GM19372 (cell line): Measurements from ENCODE around the gene IKZF5.
A peak's percentile ranks its signal among the peaks of the same experiment; 100 is the strongest.

Experiments used
- ATAC-seq: cut with Tn5 transposase; IDR thresholded peaks from one replicate; pipeline ENCODE4 v1.9.1; 2021; ENCODE audit warnings: mild to moderate bottlenecking, low read depth, moderate library complexity; ENCODE audit not compliant: unreplicated experiment

The IKZF5 gene

DNA sequence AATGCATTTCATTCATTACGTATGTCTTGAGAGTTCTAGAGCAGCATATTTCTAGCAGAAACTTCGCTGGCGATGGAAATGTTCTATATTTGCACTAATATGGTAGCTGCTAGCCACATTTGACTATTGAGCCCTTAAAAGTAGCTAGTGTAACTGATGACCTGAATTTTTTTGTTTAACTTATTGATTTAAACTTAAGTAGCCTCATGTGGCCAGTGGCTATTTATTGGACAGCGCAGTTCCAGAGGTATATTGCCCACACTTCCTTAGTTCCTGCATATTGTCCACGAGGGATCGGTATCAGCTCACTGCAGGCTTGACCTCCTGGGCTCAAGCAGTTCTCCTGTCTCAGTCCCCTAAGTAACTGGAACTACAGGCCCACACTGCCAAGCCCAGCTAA is 24.7 kb downstream of the IKZF5 start:
- no peak for ATAC-seq

DNA sequence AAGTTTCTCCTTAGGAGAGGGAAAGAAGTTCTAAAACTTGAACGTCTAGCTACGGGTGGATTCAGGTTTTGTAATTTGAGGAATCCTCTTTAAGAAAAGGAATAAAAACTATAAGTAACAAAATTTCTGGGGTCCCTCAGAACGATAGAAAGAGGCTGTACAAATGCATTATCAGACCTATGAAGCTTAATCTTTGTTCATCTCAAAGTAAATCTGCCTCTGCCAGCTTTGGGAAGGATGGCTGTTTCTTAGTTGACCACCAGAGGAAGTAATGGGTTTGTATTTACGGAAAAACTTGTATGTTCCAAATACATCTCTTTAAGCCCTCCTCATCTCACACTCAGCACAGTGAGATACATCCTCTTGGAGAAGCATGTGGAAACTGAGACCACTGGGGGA is 27.5 kb downstream of the IKZF5 start:
- ATAC-seq = no peak

DNA sequence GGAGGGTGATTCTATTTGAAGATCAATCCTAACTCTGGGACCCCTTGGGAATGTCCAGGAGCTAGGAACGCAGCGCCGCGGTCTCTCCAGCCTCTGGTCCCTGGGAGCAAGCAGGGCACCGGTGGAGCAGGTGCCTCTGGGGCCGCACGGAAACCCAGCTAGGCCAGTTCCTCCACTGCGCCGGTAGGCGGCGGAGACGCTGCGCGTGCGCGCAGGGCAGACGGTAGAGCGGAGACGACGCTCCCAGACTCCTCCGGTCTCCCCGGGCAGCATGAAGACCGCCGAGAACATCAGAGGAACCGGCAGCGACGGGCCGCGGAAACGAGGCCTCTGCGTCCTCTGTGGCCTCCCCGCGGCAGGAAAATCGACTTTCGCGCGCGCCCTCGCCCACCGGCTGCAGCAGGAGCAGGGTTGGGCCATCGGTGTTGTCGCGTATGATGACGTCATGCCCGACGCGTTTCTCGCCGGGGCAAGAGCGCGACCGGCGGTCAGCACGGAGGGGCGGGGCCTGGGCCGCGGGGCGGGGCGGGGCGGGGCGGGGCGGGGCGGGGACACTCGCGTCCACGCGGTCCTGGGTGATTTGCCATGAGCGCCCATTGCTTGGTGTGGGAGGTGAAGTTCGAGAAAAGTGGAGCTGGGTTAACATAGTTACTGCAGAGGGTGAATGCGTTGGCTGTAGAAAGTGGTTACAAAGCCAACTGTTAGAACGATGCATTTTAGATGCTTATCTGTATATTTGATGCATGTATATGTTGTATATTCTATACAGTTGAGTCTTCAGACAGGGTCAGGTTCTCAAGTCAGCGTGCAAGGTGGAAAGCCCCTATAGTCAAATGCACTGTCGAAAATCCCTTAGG is 28.2 kb downstream of the IKZF5 start, which contains the start of gene PSTK:
PSTK (plus strand) TSS at position 193 of the 857 bp plus-strand sequence; CDS start at position 272, 79 bp downstream.
- ATAC-seq = peak; percentile 98

DNA sequence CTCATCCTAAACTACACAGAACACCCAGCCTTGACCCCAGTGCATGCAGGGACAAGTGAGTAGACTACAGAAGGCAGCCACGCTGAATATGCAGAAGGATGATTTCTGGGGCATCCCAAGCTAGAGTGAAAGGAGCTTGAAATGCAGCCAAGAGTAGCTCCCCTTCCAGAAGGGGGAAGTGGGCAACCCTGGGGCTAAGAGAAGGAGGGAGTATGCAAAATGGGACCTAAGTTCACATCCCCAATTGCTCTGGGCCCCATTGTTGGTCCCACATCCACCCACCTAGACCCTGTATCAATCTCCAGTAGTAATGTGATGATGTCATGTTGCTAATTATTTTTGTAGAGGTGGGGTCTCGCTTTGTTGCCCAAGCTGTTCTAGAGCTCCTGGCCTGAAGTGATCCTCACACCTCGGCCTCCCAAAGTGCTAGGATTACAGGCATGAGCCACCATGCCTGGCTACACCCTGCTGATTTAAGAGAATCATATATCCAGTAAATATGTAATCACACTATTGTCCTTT is 34.0 kb downstream of the IKZF5 start:
- ATAC-seq = no peak

DNA sequence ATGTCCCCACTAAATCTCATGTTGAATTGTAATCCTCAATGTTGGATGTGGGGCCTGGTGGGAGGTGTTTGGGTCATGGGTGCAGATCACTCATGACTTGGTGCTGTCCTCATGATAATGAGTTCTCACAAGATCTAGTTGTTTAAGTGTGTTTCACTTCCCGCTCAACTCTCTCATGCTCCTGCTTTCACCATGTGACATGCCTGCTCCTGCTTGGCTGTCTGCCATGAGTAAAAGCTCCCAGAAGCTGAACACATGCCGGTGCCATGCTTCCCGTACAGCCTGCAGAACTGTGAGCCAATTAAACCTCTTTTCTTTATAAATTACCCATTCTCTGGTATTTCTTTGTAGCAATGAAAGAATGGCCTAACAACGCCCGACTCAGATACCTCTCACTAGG is 34.6 kb downstream of the IKZF5 start:
- no peak for ATAC-seq

DNA sequence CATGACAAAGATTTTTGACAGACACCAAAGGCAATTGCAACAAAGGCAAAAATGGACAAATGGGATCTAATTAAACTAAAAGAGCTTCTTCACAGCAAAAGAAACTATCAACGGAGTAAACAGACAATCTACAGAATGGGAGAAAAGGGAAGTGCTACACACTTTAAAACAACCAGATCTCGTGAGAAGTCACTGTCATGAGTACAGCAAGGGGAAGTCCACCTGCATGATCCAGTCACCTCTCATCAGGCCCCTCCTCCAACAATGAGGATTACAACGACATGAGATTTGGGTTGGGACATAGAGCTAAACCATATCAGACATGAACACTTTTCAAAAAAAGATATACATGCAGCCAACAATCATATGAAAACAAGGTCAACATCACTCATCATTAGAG is 39.9 kb downstream of the IKZF5 start:
- no peak for ATAC-seq

DNA sequence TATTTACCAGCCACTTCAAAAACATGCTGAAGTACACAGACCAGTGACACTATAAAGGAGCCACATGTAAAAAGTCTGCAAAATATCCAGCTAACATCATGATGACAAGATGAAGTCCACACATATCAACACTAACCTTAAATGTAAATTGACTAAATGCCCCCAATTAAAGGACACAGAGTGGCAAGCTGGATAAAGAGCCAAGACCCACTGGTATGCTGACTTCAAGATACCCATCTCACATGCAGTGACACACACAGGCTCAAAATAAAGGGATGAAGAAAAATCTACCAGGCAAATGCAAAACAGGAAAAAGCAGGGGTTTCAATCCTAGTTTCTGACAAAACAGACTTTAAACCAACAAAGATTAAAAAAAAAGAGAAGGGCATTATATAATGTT is 41.7 kb downstream of the IKZF5 start:
- ATAC-seq = no peak

DNA sequence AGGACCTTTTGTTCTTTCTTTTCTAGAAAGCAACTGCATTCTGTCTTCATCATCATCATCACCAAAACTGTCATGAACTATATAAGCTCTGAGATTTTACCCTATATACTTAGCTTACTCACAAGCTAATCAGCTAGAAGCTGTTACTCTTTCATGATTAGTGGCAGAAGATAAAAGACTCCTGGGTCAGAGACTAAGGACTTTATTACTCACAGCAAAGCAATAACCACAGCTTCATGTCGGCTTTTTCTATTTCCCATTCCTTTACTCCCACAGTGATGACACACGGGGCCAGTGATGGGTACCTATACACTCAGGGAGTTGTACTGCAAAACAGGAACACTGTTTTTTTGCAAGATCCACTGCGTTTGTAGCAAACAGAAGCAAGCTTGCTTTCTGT is 46.2 kb downstream of the IKZF5 start:
- ATAC-seq = no peak

DNA sequence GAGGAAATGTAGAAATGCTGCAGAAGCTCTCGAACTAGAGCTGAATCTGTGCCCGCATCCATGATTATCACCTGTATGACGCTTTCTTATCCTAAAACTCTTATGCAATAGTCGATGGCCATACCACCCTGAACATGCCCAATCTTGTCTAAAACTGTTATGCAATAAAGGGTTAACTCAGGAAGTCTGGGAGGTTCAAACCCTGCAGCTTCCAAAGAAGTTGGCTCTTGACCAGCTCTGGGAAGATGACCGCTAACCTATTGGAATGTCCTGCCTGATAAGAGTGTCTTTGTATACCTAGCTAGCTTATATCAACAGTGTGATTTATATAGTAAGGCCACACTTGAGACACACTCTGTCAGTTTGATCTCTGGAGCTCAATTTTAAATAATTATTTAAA is 51.1 kb downstream of the IKZF5 start:
- no peak for ATAC-seq

DNA sequence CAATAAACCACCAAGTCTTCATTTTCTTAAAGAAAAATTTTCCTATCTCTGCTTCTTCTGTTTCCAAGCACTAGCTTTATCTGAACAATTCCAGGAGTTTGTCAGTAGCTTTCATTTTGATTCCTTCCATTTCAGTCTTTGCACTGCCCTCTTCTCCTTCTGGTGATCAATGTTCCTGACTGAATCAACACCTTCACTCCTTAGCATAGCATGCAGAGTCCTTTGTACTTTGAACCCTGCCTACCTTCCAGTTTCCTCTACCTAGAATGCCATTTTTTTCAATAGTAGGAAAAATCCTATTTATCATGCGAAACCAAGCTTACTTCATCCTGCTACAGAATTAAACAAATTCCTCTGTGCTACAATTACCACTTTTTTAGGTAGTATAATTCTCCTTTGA is 52.7 kb downstream of the IKZF5 start:
- ATAC-seq = no peak

DNA sequence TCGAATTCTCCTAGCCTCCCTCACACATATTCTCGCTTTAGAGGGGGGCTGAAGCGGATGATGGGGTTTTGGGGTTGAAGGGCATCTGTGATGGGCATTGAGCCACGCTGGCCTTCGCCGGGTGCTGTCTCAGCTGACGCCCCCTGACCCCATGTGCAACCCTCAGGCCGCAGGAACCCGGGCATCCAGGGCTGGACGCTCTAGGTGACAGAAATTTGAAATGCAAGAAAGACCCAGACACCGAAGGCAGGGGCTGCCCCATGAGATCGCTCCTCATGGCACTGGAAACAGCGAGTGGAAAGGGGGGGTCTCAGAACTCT is 53.9 kb downstream of the IKZF5 start:
- no peak for ATAC-seq

DNA sequence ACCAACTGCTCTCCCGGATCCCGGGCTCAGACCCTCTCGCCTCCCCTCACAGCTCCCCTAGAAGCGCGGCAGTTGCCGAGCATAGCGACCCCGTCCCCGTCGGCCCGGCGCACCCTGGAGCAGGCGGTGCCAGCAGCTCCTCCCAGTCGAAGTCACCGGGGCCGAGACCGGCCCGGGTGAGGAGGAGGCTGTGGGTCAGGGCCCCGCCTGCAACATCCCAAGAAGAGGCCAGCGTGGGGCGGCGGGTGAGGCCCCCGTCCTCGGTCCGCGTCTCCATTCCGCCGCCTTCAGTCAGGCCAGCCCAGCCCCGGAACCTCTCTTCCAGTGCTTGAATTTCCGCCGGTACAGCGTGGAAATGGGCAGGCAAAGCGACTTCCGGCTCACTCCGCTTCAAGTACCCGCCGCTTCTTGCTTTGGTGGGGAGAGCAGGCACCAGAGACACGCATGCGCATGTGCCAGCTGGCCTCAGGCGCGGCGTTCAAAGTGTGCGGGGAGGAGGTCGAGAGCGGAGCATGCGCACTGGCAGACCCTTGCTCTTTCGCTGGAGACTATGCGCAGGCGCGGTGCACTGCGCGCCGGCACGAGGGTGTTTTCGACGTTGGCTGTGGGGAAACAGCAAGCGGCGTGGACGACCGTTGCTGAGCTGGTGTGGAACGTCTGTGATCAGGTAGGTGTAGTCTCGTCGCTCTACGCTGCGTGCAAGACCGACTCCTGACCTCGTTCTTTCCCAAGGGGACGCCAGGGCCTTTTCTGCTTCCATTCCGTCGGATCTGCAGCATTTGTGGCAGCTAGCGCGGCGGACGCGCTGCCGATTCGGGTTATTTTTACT is 54.5 kb downstream of the IKZF5 start, which contains the start of gene C10orf88:
C10orf88 (minus strand) TSS at position 326 of the 829 bp plus-strand sequence; CDS start at position 277, 49 bp downstream.
- ATAC-seq = peak; percentile 99

DNA sequence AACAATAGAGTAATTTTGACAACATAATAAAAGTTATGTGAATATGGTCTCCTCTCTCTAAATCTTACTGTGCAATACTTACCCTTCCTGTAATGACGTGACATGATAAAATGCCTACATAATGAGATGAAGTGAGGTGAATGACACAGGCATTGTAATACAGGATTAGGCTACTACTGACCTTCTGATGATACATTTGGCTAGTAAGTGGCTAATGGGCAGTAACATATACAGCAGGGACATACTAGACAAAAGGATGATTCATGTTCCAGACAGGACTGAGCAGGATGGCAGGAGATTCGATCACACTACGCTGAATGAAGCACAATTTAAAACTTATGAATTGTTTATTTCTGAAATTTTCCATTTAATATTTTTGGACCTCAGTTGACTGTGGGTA is 59.3 kb downstream of the IKZF5 start:
- ATAC-seq = no peak
